HG02759 (cell line): ENCODE data around the gene SIRPB2.
A peak's percentile ranks its signal among the peaks of the same experiment; 100 is the strongest.

Experiments
- ATAC-seq: cut with Tn5 transposase; IDR thresholded peaks from one replicate; pipeline ENCODE4 v1.9.1; 2021; ENCODE audit warnings: mild to moderate bottlenecking, moderate library complexity; ENCODE audit not compliant: unreplicated experiment

The SIRPB2 gene

DNA sequence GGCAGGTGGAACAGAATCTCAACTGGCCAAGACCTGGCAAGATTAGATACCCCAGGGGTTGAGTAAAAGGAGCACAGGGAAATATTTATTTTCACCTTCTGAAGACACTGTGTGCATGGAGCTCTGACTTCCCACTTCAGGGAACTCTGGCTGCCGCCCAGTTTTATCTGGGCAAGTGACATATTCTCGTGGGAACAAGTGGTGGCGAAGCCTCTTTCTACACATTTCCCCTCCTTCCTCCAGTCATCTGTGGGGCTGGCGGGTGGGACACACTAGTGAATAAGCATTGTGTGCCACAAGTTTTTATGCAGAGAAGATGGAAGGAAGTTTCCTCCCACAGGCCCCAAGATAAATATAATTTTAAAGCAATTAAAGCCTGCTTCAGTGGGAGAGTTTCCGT lies 48.1 kb downstream of the SIRPB2 start:
- no peak for ATAC-seq

DNA sequence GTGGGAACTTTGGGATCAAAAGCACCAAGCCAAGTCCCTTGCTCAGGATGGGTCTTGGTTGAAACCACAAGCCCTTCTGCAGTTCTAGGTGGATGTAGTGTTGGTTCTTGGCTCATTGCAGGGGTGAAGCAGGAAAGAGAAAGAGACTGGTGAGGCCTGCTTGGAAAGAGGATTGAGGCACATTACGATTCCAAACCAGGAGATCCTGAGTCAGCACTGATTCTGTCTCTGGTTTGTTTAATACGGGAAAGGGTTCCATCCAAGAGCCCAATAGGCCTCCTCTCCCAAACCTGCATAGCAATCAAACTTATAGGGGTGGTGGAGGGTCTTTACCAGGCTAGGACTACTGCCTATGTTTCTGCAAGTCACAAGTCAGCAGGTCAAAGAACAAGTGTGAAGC lies 48.9 kb downstream of the SIRPB2 start:
- no peak for ATAC-seq

DNA sequence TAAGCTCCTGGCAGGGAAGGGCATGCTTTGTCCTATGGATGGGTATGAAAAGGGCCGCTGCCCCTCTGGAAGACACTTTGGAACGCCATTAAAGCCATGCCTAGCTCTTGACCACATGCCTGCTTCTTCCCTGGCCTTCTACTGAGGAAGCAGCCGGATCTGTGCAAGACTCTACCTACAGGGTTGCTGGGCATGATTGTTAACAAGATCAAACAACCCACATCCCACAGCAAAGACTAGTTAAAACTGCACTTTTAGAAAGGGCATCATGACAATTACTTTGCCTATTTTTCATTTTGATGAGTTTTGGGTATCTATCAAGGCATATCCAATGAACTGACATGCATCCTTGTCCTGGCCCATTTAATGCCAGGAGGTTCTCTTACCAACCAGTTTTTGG lies 50.1 kb downstream of the SIRPB2 start:
- no peak for ATAC-seq

- no peak for ATAC-seq
Observed at GRCh38 chr20:1440024-1440423, 51.2 kb downstream of the SIRPB2 start.

GRCh38 chr20:1438361-1438760 lies 52.9 kb downstream of the SIRPB2 start:
- ATAC-seq: no peak

- ATAC-seq: no peak
Observed at GRCh38 chr20:1437235-1437904, 53.9 kb downstream of the SIRPB2 start.

DNA sequence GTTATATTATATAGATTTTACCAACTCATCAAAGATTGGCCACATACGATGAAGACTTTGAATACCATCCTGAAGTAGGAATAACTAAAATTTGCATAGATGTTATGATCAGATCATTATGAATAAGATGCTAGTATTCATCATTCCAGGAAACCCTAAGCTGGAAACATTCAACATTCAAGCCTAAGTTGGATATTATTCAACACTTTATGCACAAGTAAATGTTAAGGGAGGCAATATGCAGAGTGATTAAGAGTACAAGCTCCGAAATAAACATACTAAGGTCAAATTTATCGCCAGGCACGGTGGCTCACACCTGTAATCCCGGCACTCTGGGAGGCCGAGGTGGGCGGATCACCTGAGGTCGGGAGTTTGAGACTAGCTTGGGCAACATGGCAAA lies 55.0 kb downstream of the SIRPB2 start:
- ATAC-seq: no peak

DNA sequence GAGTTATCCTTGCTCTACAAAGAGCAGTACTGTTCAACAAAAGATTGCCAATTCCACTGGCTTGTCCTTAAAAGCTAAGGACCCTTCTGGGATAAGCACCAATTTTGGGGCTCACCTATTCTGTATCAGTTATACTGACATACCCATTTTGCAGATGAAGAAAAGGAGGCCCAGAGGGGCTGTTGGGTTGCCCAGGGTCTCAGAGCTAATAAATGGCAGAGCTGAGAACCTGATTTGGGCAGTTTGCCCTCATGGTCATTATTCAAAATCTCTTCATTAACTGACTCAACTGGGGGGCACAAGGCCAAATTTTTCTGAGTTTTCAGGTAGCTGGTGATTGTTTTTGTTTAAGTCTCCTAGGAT lies 55.9 kb downstream of the SIRPB2 start:
- ATAC-seq: no peak

DNA sequence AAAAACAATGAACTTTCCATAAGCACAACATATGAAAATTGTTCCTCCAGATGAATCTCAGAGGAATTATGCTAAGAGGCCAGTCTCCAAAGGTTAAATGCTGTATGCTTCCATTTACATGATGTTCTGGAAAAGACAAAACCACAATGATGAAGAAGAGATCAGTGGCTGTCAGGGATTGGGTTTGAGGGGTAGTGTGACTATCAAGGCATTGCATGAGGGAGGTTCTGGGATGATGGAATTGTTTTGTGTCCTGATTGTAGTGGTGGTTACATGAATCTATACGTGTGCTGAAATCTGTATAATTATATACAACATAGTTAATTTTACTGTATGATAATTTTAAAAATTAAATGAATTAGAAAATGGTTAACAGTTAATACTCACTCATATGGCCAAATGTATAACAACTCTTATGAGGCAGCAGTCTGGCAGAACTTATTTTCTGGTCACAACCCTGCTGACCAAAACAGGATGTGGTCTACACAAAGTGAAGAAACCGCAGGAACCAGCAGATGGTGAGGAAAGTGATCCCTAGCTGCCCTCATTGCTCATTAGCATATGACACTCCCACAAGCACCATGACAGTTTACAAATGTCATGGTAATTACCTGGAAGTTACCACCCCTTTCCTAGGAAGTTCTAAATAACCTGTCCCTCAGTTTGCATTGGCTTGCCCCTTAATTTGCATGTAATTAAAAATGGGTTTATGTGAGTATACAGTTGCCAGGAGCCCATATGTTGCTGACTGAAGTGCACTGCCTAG lies 56.5 kb downstream of the SIRPB2 start:
- ATAC-seq: peak; percentile 98

DNA sequence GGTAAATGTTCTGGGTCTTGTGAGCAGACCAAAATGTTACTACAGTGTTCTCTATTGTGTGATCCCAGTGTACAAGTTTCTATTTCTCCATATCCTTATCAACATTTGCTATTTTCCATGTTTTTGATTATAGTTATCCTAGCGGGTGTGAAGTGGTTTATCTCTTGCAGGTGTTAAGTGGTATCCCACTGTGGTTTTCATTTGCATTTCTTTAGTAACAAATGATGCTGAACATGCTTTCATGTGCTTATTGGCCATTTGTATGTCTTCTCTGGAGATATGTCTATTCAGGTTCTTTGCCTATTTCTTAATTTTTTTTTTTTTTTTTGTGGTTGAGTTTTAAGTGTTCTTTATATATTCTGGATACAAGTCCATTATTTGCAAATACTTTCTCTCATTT lies 60.1 kb downstream of the SIRPB2 start:
- ATAC-seq: no peak

DNA sequence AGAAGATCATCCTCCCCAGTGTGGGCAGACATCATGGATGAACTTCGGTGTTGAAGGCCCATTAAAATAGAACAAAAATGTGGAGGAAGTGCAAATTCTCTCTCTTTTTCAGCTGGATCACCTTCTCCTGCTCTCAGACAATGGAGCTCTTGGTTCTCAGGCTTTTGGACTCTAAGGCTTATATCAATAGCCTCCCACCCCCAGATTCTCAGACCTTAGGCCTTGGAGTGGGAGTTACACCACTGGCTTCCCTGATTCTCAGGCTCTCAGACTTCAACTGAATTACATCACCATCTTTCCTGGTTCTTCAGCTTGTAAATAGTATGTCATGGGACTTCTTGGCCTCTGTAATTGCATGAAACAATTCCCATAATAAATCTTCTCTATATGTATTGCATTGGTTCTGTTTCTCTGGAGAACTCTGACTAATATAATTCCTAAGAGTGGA lies 61.2 kb downstream of the SIRPB2 start:
- no peak for ATAC-seq

DNA sequence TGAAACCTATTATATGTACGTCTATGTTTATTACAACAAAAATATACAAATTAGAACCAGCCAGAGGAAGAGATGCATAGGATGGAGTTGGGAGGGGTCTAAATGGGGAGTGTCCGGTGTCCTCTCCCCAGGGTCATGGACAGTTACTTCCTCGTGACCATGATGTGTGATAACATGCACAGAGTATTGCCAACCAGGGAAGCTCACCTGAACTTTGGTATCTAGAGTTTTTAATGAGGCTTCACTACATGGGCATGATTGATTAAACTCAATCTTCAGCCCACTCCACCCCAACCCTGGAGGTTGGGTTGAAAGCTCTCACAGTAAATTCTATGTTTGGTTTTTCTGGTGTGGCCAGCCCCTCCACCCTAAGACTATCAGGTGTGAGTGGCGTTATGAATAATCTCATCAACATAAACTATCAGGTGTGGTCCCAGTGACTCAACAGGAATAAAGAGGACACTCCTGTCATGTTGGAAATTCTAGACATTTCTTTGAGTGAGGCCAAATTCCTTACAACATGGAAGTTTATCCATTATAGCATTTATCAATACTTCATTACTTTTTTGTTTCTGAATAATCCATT lies 62.0 kb downstream of the SIRPB2 start:
- ATAC-seq: no peak

GRCh38 chr20:1427457-1428054 lies 63.7 kb downstream of the SIRPB2 start:
- ATAC-seq: no peak

DNA sequence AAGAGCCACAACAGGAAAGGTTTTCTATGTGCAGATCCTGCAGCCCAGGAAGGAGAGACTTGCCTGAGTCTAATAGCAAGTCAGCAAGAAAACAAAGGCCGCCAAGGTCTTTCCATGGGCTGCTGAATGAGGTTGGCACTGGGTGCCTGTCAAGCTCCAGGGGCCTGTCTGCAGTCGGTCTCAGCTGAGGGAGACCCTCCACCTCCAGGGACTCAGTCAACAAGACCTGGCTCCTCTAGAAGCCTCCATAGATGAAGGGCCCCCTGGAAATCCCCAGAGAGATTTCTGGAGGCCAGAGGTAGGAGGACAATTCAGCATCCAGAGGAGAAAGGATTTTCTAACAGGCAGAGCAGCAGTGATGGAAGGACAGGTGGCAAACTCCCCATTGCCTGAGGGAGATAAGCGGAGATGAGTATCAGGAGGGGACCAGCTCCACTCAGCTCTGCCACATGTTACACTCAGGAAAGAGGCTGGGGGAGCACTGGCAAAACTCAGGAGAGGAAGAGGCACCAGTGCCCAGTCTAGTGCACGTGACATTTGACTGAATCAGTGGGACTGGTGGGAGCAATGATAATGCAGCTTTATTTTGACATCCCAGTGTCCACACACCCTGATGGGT lies 64.9 kb downstream of the SIRPB2 start:
- ATAC-seq: no peak
